Stomach (tissue), 9 donors: ENCODE data around the gene SECISBP2L. TPM values are rescaled to one million over a fixed set of nuclear protein-coding genes. Genes with fewer than 3 reads are reported as not detected.

Source experiments
- DNase-seq, 2 donors: peaks; one replicate each; pipeline versions ENCODE4 v3.0.0 to v3.0.0-alpha.2; 2013 to 2019
- H3K27ac ChIP-seq, 5 donors: fragments of 200-600 bp in 4 of 5; sonication (generic) in 4 of 5; one replicate each; pipeline ENCODE4 v1.5.1; 2013 to 2019; ENCODE audit warnings: mild to moderate bottlenecking in 1 of 5, moderate library complexity in 1 of 5
- H3K27me3 ChIP-seq, 3 donors: fragments of 200-600 bp; sonication (generic); one replicate each; pipeline ENCODE4 v1.5.1; 2017 to 2019; ENCODE audit warnings: mixed run types in 1 of 3
- H3K36me3 ChIP-seq, 4 donors: fragments of 200-600 bp; sonication (generic); 1 replicate in 3 of 4; 2 replicates in 1 of 4; pipeline ENCODE4 v1.5.1; 2016 to 2019
- H3K4me1 ChIP-seq, 4 donors: fragments of 200-600 bp; sonication (generic); one replicate each; pipeline ENCODE4 v1.5.1; 2016 to 2019
- H3K4me3 ChIP-seq, 4 donors: fragments of 200-600 bp; sonication (generic) in 3 of 4; one replicate each; pipeline ENCODE4 v1.5.1; 2016 to 2019; ENCODE audit warnings: mild to moderate bottlenecking in 1 of 4
- H3K9me3 ChIP-seq, 4 donors: fragments of 200-600 bp; sonication (generic); one replicate each; pipeline ENCODE4 v1.5.1; 2016 to 2019
- EP300 ChIP-seq: sonication (generic); formaldehyde crosslinking; IDR thresholded peaks from one replicate; pipeline ENCODE4 v1.6.1; 2017; ENCODE audit warnings: antibody characterized with exemption
- POLR2A ChIP-seq, 4 donors: fragments of 450-650 bp; IDR thresholded peaks; one replicate each; pipeline ENCODE4 v1.6.1; 2016; ENCODE audit warnings: antibody characterized with exemption in 4 of 4, control low read depth in 2 of 4, mild to moderate bottlenecking in 1 of 4, moderate library complexity in 1 of 4
- POLR2AphosphoS5 ChIP-seq, 3 donors: sonication (generic); formaldehyde crosslinking; IDR thresholded peaks; one replicate each; pipeline ENCODE4 v1.6.1; 2016; ENCODE audit warnings: antibody characterized with exemption in 3 of 3
- WGBS, 5 donors: extraction: QIAGEN DNeasy Blood & Tissue Kit in 3 of 5; methylation state at CpG; one replicate each; pipeline versions ENCODE4 v1.1.5 to v1.1.7; 2013 to 2018; 5-methylcytosine and 5-hydroxymethylcytosine counted together
- intact Hi-C: fragments of 100-400 bp; cut with DNase I; formaldehyde crosslinking; loops from one replicate; pipeline ENCODE4 v1.15.1; 2023; ENCODE audit warnings: low total_unique reads
- polyA plus RNA-seq, 3 donors: library from polyadenylated mRNA; stranded (reverse); fragments of 200-250 nt; gene quantifications; one replicate each; pipeline ENCODE4 v1.2.3, GENCODE V29; 2013
- total RNA-seq, 5 donors: library from RNA; depleted of rRNA; stranded (reverse); fragments of >200 nt; gene quantifications; one replicate each; pipeline versions ENCODE4 v1.1.0 to v1.2.3, GENCODE V29; 2014 to 2016
- TF ChIP-seq, protein P1 (sequence below), 7 experiments: fragments of 450-650 bp in 4 of 7; fragments of 200-600 bp in 3 of 7; sonication (generic) in 3 of 7; IDR thresholded peaks; one replicate each; pipeline ENCODE4 v1.5.1; 2016 to 2019; ENCODE audit warnings: antibody characterized with exemption in 7 of 7, control low read depth in 2 of 7, mild to moderate bottlenecking in 1 of 7
- donor health status: healthy with polysubstance abuse.
- donor health status: Bipolar disorder and iron deficiency.
- donor health status: healthy.

SECISBP2L gene
- total and polyA plus RNA-seq, 8 donors = 6.4 to 113 (median 25.4) TPM

DNA sequence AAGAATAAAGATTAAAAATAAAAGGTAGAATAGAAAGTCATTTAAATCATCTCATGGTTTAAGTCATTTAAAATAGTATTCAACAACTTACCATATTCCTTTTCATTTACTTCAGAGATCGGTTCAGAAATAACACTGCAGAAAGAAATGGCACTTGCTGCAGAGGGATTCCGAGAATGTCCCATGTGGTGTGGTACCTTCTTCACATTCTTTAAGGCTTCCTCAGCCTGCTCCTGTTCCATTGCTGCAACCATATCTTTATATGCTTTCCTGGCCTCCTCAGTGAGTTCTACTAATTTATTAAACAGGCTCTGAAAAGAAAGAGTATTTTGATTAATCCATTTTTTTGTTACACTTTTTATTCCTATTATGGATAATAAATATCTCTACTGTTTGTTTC, 50.0 kb downstream of the SECISBP2L start:
- H3K9me3 ChIP-seq = no peaks in the 10 kb centered on the region
- H3K4me3 ChIP-seq = no peak overlapping the region
- no peaks in the 10 kb centered on the region for H3K27me3 ChIP-seq
- H3K4me1 ChIP-seq = no peaks in the 10 kb centered on the region
- intact Hi-C loops = no loop called here
- DNase-seq = no peak
- H3K36me3 ChIP-seq = peaks cover 30 to 99% (median 95%) of the 10 kb centered on the region in 4 donors
- H3K27ac ChIP-seq = no peak overlapping the region
- WGBS, 5 donors = 88 to 99% (median 98%) methylated on average over 2 of the region's 2 CpGs
- TF ChIP-seq EP300 (no peak), POLR2A (IDR thresholded peaks at IDR 0.05) (no peak), POLR2AphosphoS5 (IDR thresholded peaks at IDR 0.05) (no peak)
- TF ChIP-seq, protein P1, sequence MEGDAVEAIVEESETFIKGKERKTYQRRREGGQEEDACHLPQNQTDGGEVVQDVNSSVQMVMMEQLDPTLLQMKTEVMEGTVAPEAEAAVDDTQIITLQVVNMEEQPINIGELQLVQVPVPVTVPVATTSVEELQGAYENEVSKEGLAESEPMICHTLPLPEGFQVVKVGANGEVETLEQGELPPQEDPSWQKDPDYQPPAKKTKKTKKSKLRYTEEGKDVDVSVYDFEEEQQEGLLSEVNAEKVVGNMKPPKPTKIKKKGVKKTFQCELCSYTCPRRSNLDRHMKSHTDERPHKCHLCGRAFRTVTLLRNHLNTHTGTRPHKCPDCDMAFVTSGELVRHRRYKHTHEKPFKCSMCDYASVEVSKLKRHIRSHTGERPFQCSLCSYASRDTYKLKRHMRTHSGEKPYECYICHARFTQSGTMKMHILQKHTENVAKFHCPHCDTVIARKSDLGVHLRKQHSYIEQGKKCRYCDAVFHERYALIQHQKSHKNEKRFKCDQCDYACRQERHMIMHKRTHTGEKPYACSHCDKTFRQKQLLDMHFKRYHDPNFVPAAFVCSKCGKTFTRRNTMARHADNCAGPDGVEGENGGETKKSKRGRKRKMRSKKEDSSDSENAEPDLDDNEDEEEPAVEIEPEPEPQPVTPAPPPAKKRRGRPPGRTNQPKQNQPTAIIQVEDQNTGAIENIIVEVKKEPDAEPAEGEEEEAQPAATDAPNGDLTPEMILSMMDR (IDR thresholded peaks at IDR 0.05) = no peak

DNA sequence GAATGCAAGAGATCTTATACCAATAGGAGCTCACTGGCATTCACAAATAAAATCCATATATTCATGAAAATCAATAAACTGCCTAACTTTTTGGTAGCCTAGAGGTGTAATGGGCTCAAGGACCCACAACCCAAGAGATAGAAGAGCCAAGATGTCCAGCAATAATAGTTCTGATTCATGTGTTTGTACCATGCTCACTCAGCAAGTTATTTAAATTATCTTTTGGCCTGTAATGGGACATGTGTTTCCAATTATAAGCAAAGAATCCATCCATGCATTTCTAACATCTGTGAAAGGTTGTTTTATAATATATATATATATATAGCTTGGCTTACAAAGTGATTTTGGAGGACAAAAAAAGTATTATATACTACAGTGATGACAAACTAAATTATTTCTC, 52.9 kb downstream of the SECISBP2L start:
- H3K36me3 ChIP-seq = peaks cover 22 to 87% (median 81%) of the 10 kb centered on the region in 4 donors
- no peaks in the 10 kb centered on the region for H3K9me3 ChIP-seq
- H3K4me1 ChIP-seq = no peaks in the 10 kb centered on the region
- no peak overlapping the region for H3K27ac ChIP-seq
- intact Hi-C loops = no loop called here
- no peaks in the 10 kb centered on the region for H3K27me3 ChIP-seq
- no peak overlapping the region for H3K4me3 ChIP-seq
- no peak for DNase-seq
- TF ChIP-seq EP300 (no peak), POLR2AphosphoS5 (IDR thresholded peaks at IDR 0.05) (no peak), POLR2A (IDR thresholded peaks at IDR 0.05) (no peak)
- TF ChIP-seq, protein P1 (IDR thresholded peaks at IDR 0.05) = no peak

DNA sequence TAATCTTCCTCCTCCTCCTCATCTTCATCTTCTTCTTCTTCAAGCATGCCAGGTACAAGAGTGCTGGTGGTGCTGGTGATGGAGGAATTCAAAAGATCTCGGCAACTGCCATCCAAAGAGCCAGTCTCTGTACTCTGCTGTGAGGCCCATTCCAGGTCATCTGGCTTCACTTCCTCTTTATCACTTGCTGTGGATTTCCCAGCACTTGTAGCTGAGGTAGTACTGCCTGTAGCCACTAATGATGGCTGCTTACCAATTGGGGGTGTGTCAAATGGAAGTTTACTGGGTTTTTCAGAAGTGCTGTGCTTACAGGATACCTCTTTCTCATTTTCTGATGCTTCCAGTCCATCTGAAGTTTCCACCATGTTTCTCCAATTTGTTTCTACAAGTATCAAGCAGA, 53.7 kb downstream of the SECISBP2L start:
- 86 to 100% (median 100%) methylated on average over 1 of the region's 1 CpG for WGBS, 5 donors
- Histone ChIP-seq H3K36me3 (peaks cover 18 to 84% (median 80%) of the 10 kb centered on the region in 4 donors), H3K4me1 (no peaks in the 10 kb centered on the region), H3K4me3 (no peak overlapping the region), H3K27ac (no peak overlapping the region), H3K27me3 (no peaks in the 10 kb centered on the region), H3K9me3 (no peaks in the 10 kb centered on the region)
- intact Hi-C loops = no loop called here
- no peak for DNase-seq
- TF ChIP-seq, protein P1 (IDR thresholded peaks at IDR 0.05) = no peak
- TF ChIP-seq EP300 = no peak
- no peak for TF ChIP-seq POLR2AphosphoS5 (IDR thresholded peaks at IDR 0.05)
- no peak for TF ChIP-seq POLR2A (IDR thresholded peaks at IDR 0.05)

DNA sequence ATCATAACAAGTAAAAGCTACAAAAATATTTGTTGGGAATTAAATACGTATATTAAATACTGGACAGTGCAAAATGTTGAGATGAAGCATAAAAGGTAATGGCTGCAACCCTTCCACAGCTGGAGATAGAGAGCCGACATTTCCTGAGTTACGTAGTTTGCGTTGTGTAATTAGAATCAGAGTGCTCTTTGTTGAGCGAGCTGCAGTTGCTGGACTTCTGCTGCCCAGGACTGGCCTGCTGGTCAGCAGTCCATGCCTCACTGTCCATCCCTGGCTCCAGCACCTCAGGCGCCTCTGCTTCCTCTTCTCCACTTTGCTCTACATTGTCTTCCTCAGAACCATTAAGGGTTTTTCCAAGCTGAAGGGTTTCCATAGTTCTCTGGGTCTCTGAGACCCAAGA, 54.1 kb downstream of the SECISBP2L start:
- no peak overlapping the region for H3K27ac ChIP-seq
- no peaks in the 10 kb centered on the region for H3K27me3 ChIP-seq
- H3K4me3 ChIP-seq = no peak overlapping the region
- WGBS, 5 donors = 85 to 100% (median 98%) methylated on average over 6 of the region's 6 CpGs
- H3K4me1 ChIP-seq = no peaks in the 10 kb centered on the region
- intact Hi-C loops = no loop called here
- no peak for DNase-seq
- H3K9me3 ChIP-seq = no peaks in the 10 kb centered on the region
- TF ChIP-seq POLR2AphosphoS5 (IDR thresholded peaks at IDR 0.05) (no peak), EP300 (no peak)
- H3K36me3 ChIP-seq = peaks cover 14 to 80% (median 75%) of the 10 kb centered on the region in 4 donors

DNA sequence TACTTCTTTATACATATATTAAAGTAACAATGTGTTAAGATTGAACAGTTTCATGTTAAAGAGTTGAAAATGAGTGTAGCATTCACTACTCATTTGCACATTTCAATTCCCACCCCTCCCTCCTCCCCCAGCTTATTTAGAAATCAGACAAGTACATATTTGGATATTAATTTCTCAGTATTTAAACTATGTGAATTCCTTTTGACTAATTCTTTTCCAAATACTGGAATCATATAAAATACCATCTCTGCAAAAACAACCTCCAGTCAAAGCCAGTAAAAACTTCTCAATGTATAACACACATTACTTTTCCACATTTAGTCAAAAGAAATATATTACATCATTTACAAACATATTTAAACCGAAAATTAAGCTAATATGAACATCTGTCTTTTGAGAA, 57.1 kb downstream of the SECISBP2L start:
- Histone ChIP-seq H3K36me3 (peaks cover 8 to 53% (median 48%) of the 10 kb centered on the region in 4 donors), H3K4me3 (no peak overlapping the region), H3K27ac (no peak overlapping the region), H3K27me3 (no peaks in the 10 kb centered on the region), H3K9me3 (no peaks in the 10 kb centered on the region), H3K4me1 (peaks cover 0 to 10% (median 5%) of the 10 kb centered on the region in 4 donors)
- DNase-seq = no peak
- TF ChIP-seq POLR2AphosphoS5 (IDR thresholded peaks at IDR 0.05) = no peak
- no peak for TF ChIP-seq POLR2A (IDR thresholded peaks at IDR 0.05)
- TF ChIP-seq EP300 = no peak
- TF ChIP-seq, protein P1 (IDR thresholded peaks at IDR 0.05) = no peak
- WGBS, 5 donors = 75 to 86% (median 80%) methylated on average over 1 of the region's 1 CpG
- intact Hi-C loops = no loop called here
